ENCODE measurements around the gene MYPN.

DNA sequence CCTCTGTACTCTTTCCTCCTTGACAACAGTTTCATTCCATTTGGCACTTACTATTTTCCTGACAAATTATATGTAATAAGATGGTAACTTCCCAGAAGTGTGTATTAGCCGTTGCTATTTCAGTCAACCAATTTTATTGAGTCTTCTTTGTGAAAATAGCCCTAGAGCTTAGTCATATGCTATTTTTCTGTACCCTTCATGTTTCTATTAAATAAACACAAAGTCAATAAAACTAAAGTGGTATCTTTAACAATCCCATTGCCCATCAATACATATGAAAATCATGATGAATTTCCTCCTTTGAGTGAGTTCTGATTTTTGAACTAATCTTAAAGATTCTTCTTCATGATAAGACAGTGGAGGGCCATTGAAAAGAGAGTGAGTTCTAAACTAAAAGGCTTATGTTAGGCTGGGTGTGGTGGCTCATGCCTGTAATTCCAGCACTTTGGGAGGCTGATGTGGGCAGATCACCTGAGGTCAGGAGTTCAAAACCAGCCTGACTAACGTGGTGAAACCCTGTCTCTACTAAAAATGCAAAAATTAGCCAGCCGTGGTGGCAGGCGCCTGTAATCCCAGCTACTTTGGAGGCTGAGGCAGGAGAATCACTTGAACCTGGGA lies 5.9 kb upstream of the MYPN start:
- TF ChIP-seq, protein P1, sequence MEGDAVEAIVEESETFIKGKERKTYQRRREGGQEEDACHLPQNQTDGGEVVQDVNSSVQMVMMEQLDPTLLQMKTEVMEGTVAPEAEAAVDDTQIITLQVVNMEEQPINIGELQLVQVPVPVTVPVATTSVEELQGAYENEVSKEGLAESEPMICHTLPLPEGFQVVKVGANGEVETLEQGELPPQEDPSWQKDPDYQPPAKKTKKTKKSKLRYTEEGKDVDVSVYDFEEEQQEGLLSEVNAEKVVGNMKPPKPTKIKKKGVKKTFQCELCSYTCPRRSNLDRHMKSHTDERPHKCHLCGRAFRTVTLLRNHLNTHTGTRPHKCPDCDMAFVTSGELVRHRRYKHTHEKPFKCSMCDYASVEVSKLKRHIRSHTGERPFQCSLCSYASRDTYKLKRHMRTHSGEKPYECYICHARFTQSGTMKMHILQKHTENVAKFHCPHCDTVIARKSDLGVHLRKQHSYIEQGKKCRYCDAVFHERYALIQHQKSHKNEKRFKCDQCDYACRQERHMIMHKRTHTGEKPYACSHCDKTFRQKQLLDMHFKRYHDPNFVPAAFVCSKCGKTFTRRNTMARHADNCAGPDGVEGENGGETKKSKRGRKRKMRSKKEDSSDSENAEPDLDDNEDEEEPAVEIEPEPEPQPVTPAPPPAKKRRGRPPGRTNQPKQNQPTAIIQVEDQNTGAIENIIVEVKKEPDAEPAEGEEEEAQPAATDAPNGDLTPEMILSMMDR (IDR thresholded peaks at IDR 0.05; ENCODE audit: low read length) = no peak
- TF ChIP-seq EZH2 (IDR thresholded peaks at IDR 0.05; ENCODE audit: borderline replicate concordance, low read length) = no peak

Data from OCI-LY1 (cell line).